ENCODE measurements around the gene FRMD1. TPM values are rescaled to one million over a fixed set of nuclear protein-coding genes. Genes with fewer than 3 reads are reported as not detected.

Gene FRMD1
- total RNA-seq, 2 donors from 2014 or later = not detected

DNA sequence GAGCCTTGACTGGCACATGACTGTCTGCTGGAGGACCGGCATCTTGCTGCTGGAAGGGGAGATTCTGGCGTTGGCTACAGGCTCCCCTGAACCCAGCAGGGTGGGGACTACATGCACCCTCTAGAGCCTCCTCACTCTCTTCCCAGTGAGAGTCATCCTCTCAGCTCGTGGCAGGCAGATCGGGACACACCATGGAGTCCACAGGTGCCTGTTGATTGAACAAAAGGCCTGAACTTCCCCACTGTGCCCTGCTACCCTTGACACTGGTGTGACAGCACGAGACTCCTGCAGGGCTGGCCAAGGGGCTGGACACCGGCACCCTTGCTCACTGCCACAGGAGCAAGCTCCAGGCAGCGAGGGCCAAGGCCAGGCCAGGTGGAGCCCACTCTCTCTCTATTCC is 8.2 kb downstream of the FRMD1 start:
- Histone ChIP-seq H3K36me3 (replicated peaks in 1 of 2; ENCODE audit: insufficient read depth in 1 of 2, low read depth in 2 of 2) (no peaks in the 10 kb centered on the region), H3K27ac (no peak overlapping the region), H3K4me1 (no peaks in the 10 kb centered on the region), H3K4me3 (no peak overlapping the region), H3K27me3 (no peaks in the 10 kb centered on the region), H3K9me3 (no peaks in the 10 kb centered on the region)
- no peak for TF ChIP-seq POLR2A (IDR thresholded peaks at IDR 0.05)
- TF ChIP-seq, protein P1, sequence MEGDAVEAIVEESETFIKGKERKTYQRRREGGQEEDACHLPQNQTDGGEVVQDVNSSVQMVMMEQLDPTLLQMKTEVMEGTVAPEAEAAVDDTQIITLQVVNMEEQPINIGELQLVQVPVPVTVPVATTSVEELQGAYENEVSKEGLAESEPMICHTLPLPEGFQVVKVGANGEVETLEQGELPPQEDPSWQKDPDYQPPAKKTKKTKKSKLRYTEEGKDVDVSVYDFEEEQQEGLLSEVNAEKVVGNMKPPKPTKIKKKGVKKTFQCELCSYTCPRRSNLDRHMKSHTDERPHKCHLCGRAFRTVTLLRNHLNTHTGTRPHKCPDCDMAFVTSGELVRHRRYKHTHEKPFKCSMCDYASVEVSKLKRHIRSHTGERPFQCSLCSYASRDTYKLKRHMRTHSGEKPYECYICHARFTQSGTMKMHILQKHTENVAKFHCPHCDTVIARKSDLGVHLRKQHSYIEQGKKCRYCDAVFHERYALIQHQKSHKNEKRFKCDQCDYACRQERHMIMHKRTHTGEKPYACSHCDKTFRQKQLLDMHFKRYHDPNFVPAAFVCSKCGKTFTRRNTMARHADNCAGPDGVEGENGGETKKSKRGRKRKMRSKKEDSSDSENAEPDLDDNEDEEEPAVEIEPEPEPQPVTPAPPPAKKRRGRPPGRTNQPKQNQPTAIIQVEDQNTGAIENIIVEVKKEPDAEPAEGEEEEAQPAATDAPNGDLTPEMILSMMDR (IDR thresholded peaks at IDR 0.05) = no peak
- no peak for DNase-seq
- intact Hi-C loops (cut with DNase I) = no loop called here
- ATAC-seq = no peak
- 87 to 88% methylated on average over 5 to 7 of the region's 7 CpGs for WGBS, 2 donors

DNA sequence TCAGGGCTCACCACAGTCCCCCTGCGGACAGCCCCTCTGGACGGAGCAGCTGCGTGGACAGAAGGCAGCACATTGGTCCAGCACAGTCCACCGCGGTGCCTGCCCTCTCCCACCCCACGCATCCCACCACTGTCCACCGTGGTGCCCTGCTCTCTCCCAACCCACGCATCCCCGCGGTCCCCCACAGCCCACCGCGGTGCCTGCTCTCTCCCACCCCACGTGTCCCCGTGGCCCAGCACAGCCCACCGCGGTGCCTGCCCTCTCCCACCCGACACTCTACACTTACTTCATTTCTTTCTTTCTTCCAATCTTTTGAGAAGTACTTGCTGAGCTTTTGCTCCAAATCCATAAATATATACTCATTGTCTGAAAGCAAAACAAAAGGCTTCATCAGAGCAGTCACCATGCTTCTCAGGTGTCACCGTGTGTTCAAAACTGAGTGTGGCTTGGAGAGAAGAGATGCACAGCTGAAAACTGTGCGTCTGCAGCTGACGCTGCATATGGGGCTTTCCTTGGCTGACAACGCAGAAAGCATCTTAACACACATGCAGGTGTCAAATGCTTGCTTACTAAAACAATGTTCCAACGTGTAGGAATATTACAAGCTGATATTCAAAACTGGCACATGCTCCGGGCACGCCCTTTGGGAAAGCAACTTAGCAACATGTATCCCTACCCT is 11.8 kb downstream of the FRMD1 start:
- Histone ChIP-seq H3K36me3 (replicated peaks in 1 of 2; ENCODE audit: insufficient read depth in 1 of 2, low read depth in 2 of 2) (no peaks in the 10 kb centered on the region), H3K9me3 (no peaks in the 10 kb centered on the region), H3K27ac (no peak overlapping the region), H3K4me3 (no peak overlapping the region), H3K4me1 (no peaks in the 10 kb centered on the region), H3K27me3 (no peaks in the 10 kb centered on the region)
- intact Hi-C loops (cut with DNase I) = no loop called here
- no peak for DNase-seq
- 90 to 91% methylated on average over 24 of the region's 24 CpGs for WGBS, 2 donors
- no peak for ATAC-seq
- TF ChIP-seq, protein P1 (IDR thresholded peaks at IDR 0.05) = no peak
- TF ChIP-seq POLR2A (IDR thresholded peaks at IDR 0.05) = no peak

DNA sequence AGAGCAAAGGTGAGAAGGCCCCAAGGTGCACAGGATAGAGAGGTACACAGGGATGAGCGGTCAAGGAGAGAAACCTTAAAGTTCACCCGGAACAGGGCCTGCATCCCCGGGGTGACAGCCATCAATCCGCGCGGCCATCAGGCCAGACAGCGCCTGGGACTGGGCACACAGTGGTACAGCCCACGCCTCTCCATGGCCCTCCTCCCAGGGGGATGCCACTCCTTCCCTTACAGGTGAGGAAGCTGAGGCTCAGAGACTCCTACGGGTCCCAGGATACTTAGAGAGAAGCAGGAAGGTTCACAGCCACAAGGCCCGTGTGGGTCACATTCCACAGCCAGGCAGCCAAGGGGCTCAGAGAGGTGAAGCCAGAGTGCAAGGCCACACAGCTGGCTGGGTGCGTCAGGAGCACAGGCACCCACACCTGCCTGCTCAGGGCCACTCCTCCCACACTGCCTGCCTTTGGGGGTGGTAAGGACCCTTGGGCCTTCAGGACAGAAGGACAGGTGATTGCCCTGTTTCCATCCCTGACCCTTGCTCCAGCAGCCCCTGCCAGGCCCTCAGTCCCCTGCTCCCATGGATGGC is 14.7 kb downstream of the FRMD1 start:
- no peaks in the 10 kb centered on the region for H3K36me3 ChIP-seq (replicated peaks in 1 of 2; ENCODE audit: insufficient read depth in 1 of 2, low read depth in 2 of 2)
- TF ChIP-seq POLR2A (IDR thresholded peaks at IDR 0.05) = no peak
- TF ChIP-seq, protein P1 (IDR thresholded peaks at IDR 0.05) = no peak
- no peaks in the 10 kb centered on the region for H3K9me3 ChIP-seq
- 82 to 95% methylated on average over 6 to 7 of the region's 11 CpGs for WGBS, 2 donors
- intact Hi-C loops (cut with DNase I) = no loop called here
- no peaks in the 10 kb centered on the region for H3K27me3 ChIP-seq
- no peak overlapping the region for H3K4me3 ChIP-seq
- ATAC-seq (no peak), DNase-seq (no peak)
- H3K4me1 ChIP-seq = peaks cover 5% of the 10 kb centered on the region
- no peak overlapping the region for H3K27ac ChIP-seq

DNA sequence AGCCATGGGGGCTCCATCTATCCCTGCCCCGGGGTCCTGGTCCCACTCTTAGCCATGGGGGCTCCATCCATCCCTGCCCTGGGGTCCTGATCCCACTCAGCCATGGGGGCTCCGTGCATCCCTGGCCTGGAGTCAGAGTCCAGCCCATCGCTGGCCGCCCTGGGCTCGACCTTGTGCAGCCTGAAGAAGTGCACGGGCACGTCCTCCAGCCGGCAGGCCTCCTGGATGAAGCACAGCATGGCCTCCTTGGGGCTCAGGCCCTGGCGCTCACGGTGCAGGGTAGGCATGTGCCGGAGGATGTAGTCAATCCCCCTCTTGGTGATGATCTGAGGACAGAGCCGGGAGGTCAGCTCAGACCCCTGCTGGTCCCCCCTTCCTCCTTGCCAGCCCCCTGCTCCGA is 15.6 kb downstream of the FRMD1 start:
- Histone ChIP-seq H3K4me1 (peaks cover 5% of the 10 kb centered on the region), H3K9me3 (no peaks in the 10 kb centered on the region), H3K27ac (no peak overlapping the region), H3K4me3 (no peak overlapping the region), H3K36me3 (replicated peaks in 1 of 2; ENCODE audit: insufficient read depth in 1 of 2, low read depth in 2 of 2) (no peaks in the 10 kb centered on the region), H3K27me3 (no peaks in the 10 kb centered on the region)
- DNase-seq = no peak
- intact Hi-C loops (cut with DNase I) = no loop called here
- WGBS, 2 donors = 50 to 92% methylated on average over 1 to 2 of the region's 13 CpGs
- TF ChIP-seq, protein P1 (IDR thresholded peaks at IDR 0.05) = no peak
- TF ChIP-seq POLR2A (IDR thresholded peaks at IDR 0.05) = no peak
- ATAC-seq = no peak
